Measurements from ENCODE around the gene KLK5. TPM values are rescaled to one million over a fixed set of nuclear protein-coding genes. Genes with fewer than 3 reads are reported as not detected.

Gene KLK5
- total and polyA plus RNA-seq, 2 of the 13 experiments (the other 11 are each of a cell fraction or from before 2014, with no cell fraction given), result not detected

- no peak overlapping the region for H3K9ac ChIP-seq (ENCODE audit: insufficient read depth, low read depth, low read length)
- no peak overlapping the region for H3K4me2 ChIP-seq (ENCODE audit: low read depth, low read length)
- no peaks in the 10 kb centered on the region; a peak in 1 of 5 replicates for H3K27me3 ChIP-seq (ENCODE audit: control insufficient read depth in 1 of 2, insufficient read depth in 2 of 2, low read length in 2 of 2)
- TF ChIP-seq PLRG1 (conservative IDR thresholded peaks at IDR 0.05), result no peak
- no peak for DNase-seq (ENCODE audit: low spot score)
- no peak for FAIRE-seq
- 23% methylated on average over 5 of the region's 5 CpGs for WGBS (ENCODE audit: low lambda C conversion rate)
- intact Hi-C loops (cut with micrococcal nuclease; ENCODE audit: unreplicated experiment) (no loop called here), in situ Hi-C loops (cut with HindIII; ENCODE audit: extremely low pct_ligation_motif_present, low pct_unique_long_range_greater_than_20kb) (no loop called here)
- no peaks in the 10 kb centered on the region for H3K9me3 ChIP-seq (ENCODE audit: low read length)
- H4K20me1 ChIP-seq (ENCODE audit: insufficient read depth, low read length), result no peaks in the 10 kb centered on the region
- no peaks in the 10 kb centered on the region for H3K4me1 ChIP-seq (ENCODE audit: insufficient read depth, low read length)
- CTCF ChIA-PET (ENCODE audit: low intra/inter-chr PET ratio, low total read pairs), result no interaction called here
- H3K79me2 ChIP-seq (ENCODE audit: insufficient read depth, low read length), result no peaks in the 10 kb centered on the region
- BruUV-seq (replicated peaks), result no TSS peak
- no peak overlapping the region for H3K4me3 ChIP-seq (replicated peaks in 1 of 3; ENCODE audit: insufficient read depth in 1 of 3, low read depth in 2 of 3, low read length in 3 of 3)
- H3K27ac ChIP-seq (ENCODE audit: extremely low read length, insufficient read depth, low read length), result no peak overlapping the region
- ATAC-seq, result no peak
- H3K36me3 ChIP-seq (replicated peaks in 1 of 2; ENCODE audit: control insufficient read depth in 1 of 2, insufficient read depth in 2 of 2, low read length in 2 of 2), result no peaks in the 10 kb centered on the region
- H2AFZ ChIP-seq (ENCODE audit: low read length), result no peak overlapping the region
- POLR2A ChIA-PET, result no interaction called here
These were observed 26.0 kb upstream of the KLK5 start for GRCh38 chr19:50978772-50979390.

- POLR2A ChIA-PET, result no interaction called here
These were observed 24.8 kb upstream of the KLK5 start for GRCh38 chr19:50977626-50978025.

More at GRCh38 chr19:50977626-50978025, 24.8 kb upstream of the KLK5 start:
- 40% methylated on average over 2 of the region's 4 CpGs for WGBS (ENCODE audit: low lambda C conversion rate)
- CTCF ChIA-PET (ENCODE audit: low intra/inter-chr PET ratio, low total read pairs), result no interaction called here
- BruUV-seq (replicated peaks), result no TSS peak
- no peak overlapping the region for H3K4me2 ChIP-seq (ENCODE audit: low read depth, low read length)
- DNase-seq (ENCODE audit: low spot score) (peak; percentile 10), FAIRE-seq (no peak), ATAC-seq (no peak)
- no peak overlapping the region for H3K27ac ChIP-seq (ENCODE audit: extremely low read length, insufficient read depth, low read length)
- no peak for TF ChIP-seq TMF1 (CRISPR knock-in tag; IDR thresholded peaks at IDR 0.05; ENCODE audit: low read depth)
- TF ChIP-seq TBL1XR1 (IDR thresholded peaks at IDR 0.05; ENCODE audit: borderline replicate concordance, low read length, partially characterized antibody), result no peak
- no peak for TF ChIP-seq ZNF451 (CRISPR knock-in tag; IDR thresholded peaks at IDR 0.05)
- no peak overlapping the region for H3K4me3 ChIP-seq (replicated peaks in 1 of 3; ENCODE audit: insufficient read depth in 1 of 3, low read depth in 2 of 3, low read length in 3 of 3)
- H3K27me3 ChIP-seq (ENCODE audit: control insufficient read depth in 1 of 2, insufficient read depth in 2 of 2, low read length in 2 of 2), result no peaks in the 10 kb centered on the region; a peak in 1 of 5 replicates
- no peaks in the 10 kb centered on the region for H3K79me2 ChIP-seq (ENCODE audit: insufficient read depth, low read length)
- no peaks in the 10 kb centered on the region for H4K20me1 ChIP-seq (ENCODE audit: insufficient read depth, low read length)
- intact Hi-C loops (cut with micrococcal nuclease; ENCODE audit: unreplicated experiment), result no loop called here
- H3K9ac ChIP-seq (ENCODE audit: insufficient read depth, low read depth, low read length), result no peak overlapping the region
- no peaks in the 10 kb centered on the region for H3K36me3 ChIP-seq (replicated peaks in 1 of 2; ENCODE audit: control insufficient read depth in 1 of 2, insufficient read depth in 2 of 2, low read length in 2 of 2)
- H3K4me1 ChIP-seq (ENCODE audit: insufficient read depth, low read length), result no peaks in the 10 kb centered on the region
- in situ Hi-C loops (cut with HindIII; ENCODE audit: extremely low pct_ligation_motif_present, low pct_unique_long_range_greater_than_20kb), result no loop called here
- no peaks in the 10 kb centered on the region for H3K9me3 ChIP-seq (ENCODE audit: low read length)
- H2AFZ ChIP-seq (ENCODE audit: low read length), result no peak overlapping the region
